Ishikawa (cell line): ENCODE results near the gene C6orf89.

Experiments used
- CEBPB ChIP-seq: IDR thresholded peaks from 2 replicates; pipeline ENCODE4 v1.6.1; 2012
- CREB1 ChIP-seq: IDR thresholded peaks from 2 replicates; pipeline ENCODE4 v1.6.1; 2012; ENCODE audit warnings: low read depth
- EGR1 ChIP-seq: IDR thresholded peaks from 2 replicates; pipeline ENCODE4 v1.6.1; 2012
- EP300 ChIP-seq: IDR thresholded peaks from 2 replicates; pipeline ENCODE4 v1.6.1; 2012; ENCODE audit warnings: borderline replicate concordance
- FOXM1 ChIP-seq: IDR thresholded peaks from 2 replicates; pipeline ENCODE4 v1.6.1; 2012; ENCODE audit warnings: low read depth, borderline replicate concordance
- MAX ChIP-seq: IDR thresholded peaks from 2 replicates; pipeline ENCODE4 v1.6.1; 2012
- NFIC ChIP-seq: IDR thresholded peaks from 2 replicates; pipeline ENCODE4 v1.6.1; 2012
- RAD21 ChIP-seq: IDR thresholded peaks from 2 replicates; pipeline ENCODE4 v1.6.1; 2012; ENCODE audit warnings: low read depth
- REST ChIP-seq: IDR thresholded peaks from 2 replicates; pipeline ENCODE4 v1.6.1; 2012; ENCODE audit warnings: low read depth, mild to moderate bottlenecking
- TAF1 ChIP-seq: IDR thresholded peaks from 2 replicates; pipeline ENCODE4 v1.6.1; 2012; ENCODE audit warnings: low read depth, mild to moderate bottlenecking
- TCF12 ChIP-seq: IDR thresholded peaks from 2 replicates; pipeline ENCODE4 v1.6.1; 2012; ENCODE audit warnings: low read depth
- TEAD4 ChIP-seq: IDR thresholded peaks from 2 replicates; pipeline ENCODE4 v1.6.1; 2012
- USF1 ChIP-seq: IDR thresholded peaks from 2 replicates; pipeline ENCODE4 v1.6.1; 2012
- YY1 ChIP-seq: IDR thresholded peaks from 2 replicates; pipeline ENCODE4 v1.6.1; 2012; ENCODE audit warnings: low read depth
- ZBTB7A ChIP-seq: IDR thresholded peaks from 2 replicates; pipeline ENCODE4 v1.6.1; 2012; ENCODE audit warnings: low read depth

The C6orf89 gene

GRCh38 chr6:36843170-36843569, 42.6 kb upstream of the C6orf89 start:
- TF ChIP-seq TAF1 (no peak), MAX (no peak), FOXM1 (no peak), REST (no peak), RAD21 (no peak), TEAD4 (no peak), USF1 (no peak), EP300 (no peak), NFIC (no peak), CREB1 (no peak), CEBPB (no peak), TCF12 (no peak), ZBTB7A (no peak), YY1 (no peak), EGR1 (no peak)

- TF ChIP-seq EP300 (no peak), FOXM1 (no peak), TEAD4 (no peak), CREB1 (no peak), YY1 (no peak)
These were observed 41.3 kb upstream of the C6orf89 start for GRCh38 chr6:36844232-36845170.

GRCh38 chr6:36845233-36845632, 40.5 kb upstream of the C6orf89 start:
- TF ChIP-seq CEBPB = no peak

- TF ChIP-seq CEBPB (no peak), TAF1 (no peak), TEAD4 (no peak), YY1 (no peak), EGR1 (no peak), TCF12 (no peak), ZBTB7A (no peak), FOXM1 (no peak), REST (no peak), RAD21 (no peak), USF1 (no peak), MAX (no peak), EP300 (no peak), NFIC (no peak), CREB1 (no peak)
These were observed 38.6 kb upstream of the C6orf89 start for GRCh38 chr6:36847152-36847551.

GRCh38 chr6:36847991-36848390, 37.8 kb upstream of the C6orf89 start:
- TF ChIP-seq RAD21 = no peak
- TF ChIP-seq REST = no peak
- TF ChIP-seq EGR1 = no peak
- TF ChIP-seq MAX = no peak
- TF ChIP-seq TCF12 = no peak
- TF ChIP-seq CREB1 = no peak
